Glutamatergic neuron (in vitro differentiated cells): ENCODE measurements around the gene GUCY1A1. TPM values are rescaled to one million over a fixed set of nuclear protein-coding genes. Genes with fewer than 3 reads are reported as not detected.

ENCODE experiments used
- DNase-seq: peaks from one replicate; pipeline ENCODE4 v3.0.0; 2022
- H3K27ac Mint-ChIP-seq: one replicate; pipeline ENCODE4 v1.8.0; 2020; ENCODE audit warnings: mild to moderate bottlenecking, mixed read lengths, inconsistent platforms; ENCODE audit not compliant: unreplicated experiment
- H3K27me3 Mint-ChIP-seq: one replicate; pipeline ENCODE4 v1.8.0; 2020; ENCODE audit warnings: mild to moderate bottlenecking, moderate library complexity, mixed read lengths, inconsistent platforms; ENCODE audit not compliant: unreplicated experiment
- H3K36me3 Mint-ChIP-seq: one replicate; pipeline ENCODE4 v1.8.0; 2020; ENCODE audit warnings: mild to moderate bottlenecking, mixed read lengths, inconsistent platforms; ENCODE audit not compliant: unreplicated experiment
- H3K4me1 Mint-ChIP-seq: one replicate; pipeline ENCODE4 v1.8.0; 2020; ENCODE audit warnings: mild to moderate bottlenecking, low read depth, mixed read lengths, inconsistent platforms; ENCODE audit not compliant: unreplicated experiment
- H3K4me3 Mint-ChIP-seq: one replicate; pipeline ENCODE4 v1.8.0; 2020; ENCODE audit warnings: mild to moderate bottlenecking, mixed read lengths, inconsistent platforms; ENCODE audit not compliant: unreplicated experiment
- H3K9me3 Mint-ChIP-seq: one replicate; pipeline ENCODE4 v1.8.0; 2020; ENCODE audit warnings: mild to moderate bottlenecking, moderate library complexity, mixed read lengths, inconsistent platforms; ENCODE audit not compliant: unreplicated experiment
- CTCF ChIP-seq: fragments of 200-600 bp; sonication (generic); IDR thresholded peaks from one replicate; pipeline ENCODE4 v1.5.0; 2021; ENCODE audit not compliant: partially characterized antibody, unreplicated experiment
- total RNA-seq: library from RNA; stranded (reverse); fragmentation: NEBNext Ultra II Directional; extraction: Animal tissue kit (Norgen Biotek cat#: 25700); gene quantifications from one replicate; pipeline ENCODE4 v1.2.1, GENCODE V29; 2021; ENCODE audit not compliant: unreplicated experiment

GUCY1A1 gene
- total RNA-seq, 1 donor from 2014 or later: not detected

- no peaks in the 10 kb centered on the region for H3K9me3 Mint-ChIP-seq
- H3K27ac Mint-ChIP-seq: no peak overlapping the region
- DNase-seq: no peak
- no peak for TF ChIP-seq CTCF
- H3K36me3 Mint-ChIP-seq: no peaks in the 10 kb centered on the region
- no peaks in the 10 kb centered on the region for H3K4me1 Mint-ChIP-seq
- H3K27me3 Mint-ChIP-seq: peaks cover 2% of the 10 kb centered on the region
- no peak overlapping the region for H3K4me3 Mint-ChIP-seq
These were observed 111.5 kb downstream of the GUCY1A1 start for GRCh38 chr4:155777971-155778735.

- TF ChIP-seq CTCF: no peak
- no peaks in the 10 kb centered on the region for H3K9me3 Mint-ChIP-seq
- no peak overlapping the region for H3K27ac Mint-ChIP-seq
- H3K27me3 Mint-ChIP-seq: no peaks in the 10 kb centered on the region
- H3K4me3 Mint-ChIP-seq: no peak overlapping the region
- no peaks in the 10 kb centered on the region for H3K36me3 Mint-ChIP-seq
- no peaks in the 10 kb centered on the region for H3K4me1 Mint-ChIP-seq
- DNase-seq: no peak
These were observed 114.1 kb downstream of the GUCY1A1 start for GRCh38 chr4:155780775-155781174.

- H3K27ac Mint-ChIP-seq: no peak overlapping the region
- H3K27me3 Mint-ChIP-seq: no peaks in the 10 kb centered on the region
- no peak for DNase-seq
- TF ChIP-seq CTCF: no peak
- no peaks in the 10 kb centered on the region for H3K36me3 Mint-ChIP-seq
- no peaks in the 10 kb centered on the region for H3K9me3 Mint-ChIP-seq
- no peak overlapping the region for H3K4me3 Mint-ChIP-seq
- H3K4me1 Mint-ChIP-seq: no peaks in the 10 kb centered on the region
These were observed 114.7 kb downstream of the GUCY1A1 start for GRCh38 chr4:155781249-155781831.

Other genes starting within 250 kb of the GUCY1A1 start
- gene GUCY1B1, start 92.2 kb downstream of the GUCY1A1 start, total RNA-seq: 2.2 TPM
- gene ASIC5, start 199.4 kb downstream of the GUCY1A1 start, total RNA-seq: not detected
- gene TDO2, start 236.8 kb downstream of the GUCY1A1 start, total RNA-seq: 0.32 TPM